ENCODE results near the gene NBDY. TPM values are rescaled to one million over a fixed set of nuclear protein-coding genes. Genes with fewer than 3 reads are reported as not detected.
"Not testable (repeated sequence)": the region's sequence is repeated elsewhere in the genome, so short reads cannot be mapped to it uniquely, and the experiment has no call there.

NBDY gene, protein sequence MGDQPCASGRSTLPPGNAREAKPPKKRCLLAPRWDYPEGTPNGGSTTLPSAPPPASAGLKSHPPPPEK
- 10 to 100 TPM; 57.7 to 66.5 TPM for total RNA-seq

DNA sequence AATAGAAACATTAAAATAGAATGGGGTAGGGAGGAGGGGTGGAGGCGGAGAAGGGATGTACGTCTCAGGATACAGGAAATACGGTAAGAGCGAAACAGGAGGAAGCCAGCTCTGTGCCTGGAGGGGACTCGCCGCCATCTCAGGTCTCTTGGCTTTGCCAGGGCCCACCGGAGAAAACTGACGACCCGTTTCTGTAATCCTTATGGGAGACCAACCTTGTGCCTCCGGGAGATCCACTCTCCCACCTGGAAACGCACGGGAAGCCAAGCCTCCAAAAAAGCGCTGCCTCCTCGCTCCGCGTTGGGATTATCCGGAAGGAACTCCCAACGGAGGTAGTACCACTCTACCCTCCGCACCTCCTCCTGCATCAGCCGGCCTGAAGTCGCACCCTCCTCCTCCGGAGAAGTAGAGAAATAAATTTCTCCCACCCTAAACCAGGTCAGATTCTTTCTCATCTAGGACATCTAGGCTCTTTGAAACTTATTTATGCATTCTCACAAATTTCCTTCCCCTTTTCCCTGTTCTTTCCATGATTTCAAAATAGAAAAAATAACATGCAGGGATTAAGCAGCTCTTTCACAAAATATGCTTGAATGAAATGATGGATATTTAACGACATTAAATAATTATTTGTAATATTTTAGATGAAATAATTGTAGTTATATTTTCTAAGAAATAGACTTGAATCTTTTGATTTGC lies at the start of gene NBDY:
Gene NBDY (plus strand): TSS at position 92 of the 699 bp plus-strand sequence. CDS start 111 bp downstream, at position 203.
- H3K36me3 Mint-ChIP-seq (ENCODE audit: insufficient read depth in 2 of 2) = peaks cover 0 to 2% of the 10 kb centered on the region in 2 donors
- peak within 1 kb of the TSS; percentile 93 for H3K27ac Mint-ChIP-seq
- no peaks in the 10 kb centered on the region for H3K9me3 Mint-ChIP-seq
- H3K4me3 Mint-ChIP-seq = peak within 1 kb of the TSS; percentile 90 to 92
- H3K4me1 Mint-ChIP-seq (ENCODE audit: low read depth) = peaks cover 25% of the 10 kb centered on the region
- ATAC-seq (replicated peaks in 1 of 2) (peak; percentile 84), DNase-seq (peak; percentile 27 to 39)
- peaks cover 7% of the 10 kb centered on the region for H3K27me3 Mint-ChIP-seq (ENCODE audit: low read depth)

DNA sequence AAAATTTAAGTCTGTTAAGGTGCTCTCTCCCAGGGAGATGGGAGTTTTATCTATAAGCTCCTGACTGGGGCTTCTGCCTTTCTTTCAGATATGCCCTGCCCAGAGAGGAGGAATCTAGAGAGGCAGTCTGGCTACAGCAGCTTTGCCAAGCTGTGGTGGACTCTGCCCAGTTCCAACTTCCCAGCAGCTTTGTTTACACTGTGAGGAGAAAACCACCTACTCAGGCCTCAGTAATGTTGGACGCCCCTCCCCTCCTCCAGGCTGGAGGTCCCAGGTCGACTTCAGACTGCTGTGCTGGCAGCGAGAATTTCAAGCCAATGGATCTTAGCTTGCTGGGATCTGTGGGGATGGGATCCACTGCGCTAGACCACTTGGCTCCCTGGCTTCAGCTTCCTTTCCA lies 24.5 kb upstream of the NBDY start:
- DNase-seq; H3K27ac Mint-ChIP-seq; H3K4me3 Mint-ChIP-seq; H3K4me1 Mint-ChIP-seq (ENCODE audit: low read depth); ATAC-seq (replicated peaks in 1 of 2); H3K9me3 Mint-ChIP-seq; H3K36me3 Mint-ChIP-seq (ENCODE audit: insufficient read depth in 2 of 2): not testable (repeated sequence)
- H3K27me3 Mint-ChIP-seq (ENCODE audit: low read depth) = peaks cover 23% of the 10 kb centered on the region

DNA sequence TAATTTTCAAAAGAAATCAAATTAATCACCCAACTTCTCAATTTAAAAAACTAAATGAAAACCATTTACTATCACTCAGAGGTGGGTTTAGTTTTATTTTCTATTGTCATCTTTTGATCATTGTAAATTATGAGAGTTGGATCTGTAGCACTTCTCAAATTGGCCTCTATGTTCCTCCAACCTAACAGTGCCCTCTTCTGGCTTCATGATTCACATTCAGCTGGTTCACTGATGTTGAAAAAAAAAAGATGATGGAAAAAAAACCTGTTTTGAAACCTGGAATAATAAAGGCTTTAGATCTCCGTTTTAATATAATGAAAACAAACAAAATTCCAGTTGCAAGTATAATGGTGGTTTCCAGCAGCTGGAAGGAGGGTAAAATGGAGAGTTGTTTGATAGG lies 2.4 kb upstream of the NBDY start:
- Mint-ChIP-seq H3K4me3 (no peak overlapping the region), H3K27me3 (ENCODE audit: low read depth) (peaks cover 13% of the 10 kb centered on the region), H3K27ac (peak overlapping the region; percentile 1), H3K36me3 (ENCODE audit: insufficient read depth in 2 of 2) (peaks cover 0 to 2% of the 10 kb centered on the region in 2 donors), H3K9me3 (peaks cover 0 to 2% of the 10 kb centered on the region in 2 donors), H3K4me1 (ENCODE audit: low read depth) (peaks cover 13% of the 10 kb centered on the region)
- ATAC-seq (replicated peaks in 1 of 2) (peak; percentile 48 to 55), DNase-seq (peak; percentile 10 to 14)

DNA sequence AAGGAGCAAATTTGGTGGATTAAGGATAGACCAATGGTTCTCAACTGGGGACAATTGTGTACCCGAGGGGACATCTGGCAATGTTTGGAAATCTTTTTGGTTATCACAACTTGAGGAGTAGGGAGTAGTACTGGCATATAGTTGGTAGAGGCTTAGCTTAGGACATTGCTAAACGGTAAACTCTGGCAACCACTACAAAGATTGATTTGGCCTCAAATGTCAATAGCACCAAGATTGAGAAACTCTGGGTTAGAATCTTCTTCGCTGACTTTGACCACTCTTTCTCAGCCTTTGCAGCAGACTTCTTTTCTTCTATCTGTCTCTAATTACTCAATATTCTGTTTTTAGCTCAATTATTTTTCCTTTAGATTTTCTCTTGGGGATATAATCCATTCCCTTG lies 1.5 kb upstream of the NBDY start:
- DNase-seq (no peak), ATAC-seq (replicated peaks in 1 of 2) (no peak)
- Mint-ChIP-seq H3K36me3 (ENCODE audit: insufficient read depth in 2 of 2) (peaks cover 0 to 2% of the 10 kb centered on the region in 2 donors), H3K27me3 (ENCODE audit: low read depth) (peaks cover 13% of the 10 kb centered on the region), H3K9me3 (no peaks in the 10 kb centered on the region), H3K4me1 (ENCODE audit: low read depth) (peaks cover 18% of the 10 kb centered on the region), H3K4me3 (no peak overlapping the region), H3K27ac (peak overlapping the region; percentile 86)

DNA sequence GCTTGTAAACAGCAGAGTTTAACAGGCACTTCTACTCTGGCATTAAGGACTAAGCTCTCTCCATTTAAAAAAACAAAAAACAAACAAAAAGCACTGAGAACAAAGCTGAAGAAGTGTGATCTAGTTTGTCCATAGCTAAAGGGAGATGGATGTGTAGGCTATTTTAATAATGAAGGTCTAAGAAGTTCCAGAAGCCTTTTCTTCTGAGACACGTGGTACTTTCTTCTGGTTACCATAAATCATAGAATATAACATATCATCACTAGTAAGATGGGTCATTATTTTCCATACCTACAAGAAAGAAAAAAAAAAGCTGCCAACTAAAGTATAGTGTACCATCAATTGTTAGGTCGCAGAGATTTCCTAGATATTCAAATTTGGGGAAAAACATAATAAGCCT lies 722 bp upstream of the NBDY start:
- Mint-ChIP-seq H3K27me3 (ENCODE audit: low read depth) (peaks cover 13% of the 10 kb centered on the region), H3K36me3 (ENCODE audit: insufficient read depth in 2 of 2) (peaks cover 0 to 2% of the 10 kb centered on the region in 2 donors), H3K4me1 (ENCODE audit: low read depth) (peaks cover 19% of the 10 kb centered on the region), H3K27ac (peak overlapping the region; percentile 86), H3K9me3 (no peaks in the 10 kb centered on the region), H3K4me3 (peak overlapping the region; percentile 22 to 71)
- ATAC-seq (replicated peaks in 1 of 2) (no peak), DNase-seq (no peak)

DNA sequence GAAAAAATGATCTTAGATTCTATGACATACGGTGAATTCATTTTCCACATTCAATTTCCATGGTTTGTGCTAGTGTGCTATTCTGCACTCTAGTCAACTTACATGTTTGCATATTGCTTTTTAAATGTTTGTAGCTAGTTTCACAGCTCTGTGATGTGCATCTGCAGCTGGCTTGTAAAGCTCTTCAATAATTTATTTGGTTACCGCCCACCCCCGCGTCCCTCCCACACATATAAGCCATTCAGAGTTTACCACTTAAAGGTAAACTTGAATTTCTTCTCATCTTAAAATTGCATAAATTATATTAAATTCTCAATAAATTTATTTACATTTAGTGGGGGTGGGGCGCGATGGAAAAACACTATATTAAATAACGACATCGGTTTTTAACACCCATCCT lies 291 bp upstream of the NBDY start:
- ATAC-seq (replicated peaks in 1 of 2) (peak; percentile 26 to 34), DNase-seq (peak; percentile 7 to 8)
- H3K27me3 Mint-ChIP-seq (ENCODE audit: low read depth) = peaks cover 10% of the 10 kb centered on the region
- no peaks in the 10 kb centered on the region for H3K9me3 Mint-ChIP-seq
- peak overlapping the region; percentile 90 to 92 for H3K4me3 Mint-ChIP-seq
- H3K36me3 Mint-ChIP-seq (ENCODE audit: insufficient read depth in 2 of 2) = peaks cover 0 to 2% of the 10 kb centered on the region in 2 donors
- peak overlapping the region; percentile 93 for H3K27ac Mint-ChIP-seq
- H3K4me1 Mint-ChIP-seq (ENCODE audit: low read depth) = peaks cover 23% of the 10 kb centered on the region

DNA sequence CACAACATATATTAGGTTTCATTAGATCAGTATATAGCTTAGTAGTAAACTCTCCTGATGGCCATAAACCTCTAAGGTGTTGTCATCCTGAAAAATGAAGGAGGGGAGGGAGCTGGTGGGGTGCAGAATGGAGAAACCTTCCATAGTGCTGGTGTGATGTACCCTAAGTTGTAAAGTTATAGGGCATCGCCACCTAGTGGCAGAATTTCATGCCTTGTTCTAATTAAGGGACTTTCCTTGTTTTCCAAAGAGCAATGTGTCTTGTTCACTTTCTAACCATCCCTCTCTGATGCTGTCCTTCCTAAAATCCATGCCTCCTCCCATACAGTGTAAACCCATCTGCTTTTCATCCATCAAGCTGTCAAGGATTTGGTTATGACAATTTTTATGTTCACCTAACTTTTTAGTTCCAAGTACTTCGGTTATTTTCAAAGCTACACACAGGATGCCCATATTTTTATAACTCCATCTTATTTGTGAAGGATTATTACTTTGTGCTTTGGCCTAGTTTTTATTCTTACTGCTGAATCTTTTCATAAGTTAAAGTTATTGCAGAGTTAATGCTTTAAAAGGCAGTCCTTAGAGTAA lies 4.5 kb downstream of the NBDY start:
- Mint-ChIP-seq H3K4me1 (ENCODE audit: low read depth) (peaks cover 17% of the 10 kb centered on the region), H3K9me3 (no peaks in the 10 kb centered on the region), H3K27me3 (ENCODE audit: low read depth) (peaks cover 6% of the 10 kb centered on the region), H3K4me3 (no peak overlapping the region), H3K36me3 (ENCODE audit: insufficient read depth in 2 of 2) (peaks cover 7 to 9% of the 10 kb centered on the region in 2 donors), H3K27ac (no peak overlapping the region)
- ATAC-seq (replicated peaks in 1 of 2) (peak in 1 of 2 donors; percentile 52), DNase-seq (peak; percentile 50 to 66)

DNA sequence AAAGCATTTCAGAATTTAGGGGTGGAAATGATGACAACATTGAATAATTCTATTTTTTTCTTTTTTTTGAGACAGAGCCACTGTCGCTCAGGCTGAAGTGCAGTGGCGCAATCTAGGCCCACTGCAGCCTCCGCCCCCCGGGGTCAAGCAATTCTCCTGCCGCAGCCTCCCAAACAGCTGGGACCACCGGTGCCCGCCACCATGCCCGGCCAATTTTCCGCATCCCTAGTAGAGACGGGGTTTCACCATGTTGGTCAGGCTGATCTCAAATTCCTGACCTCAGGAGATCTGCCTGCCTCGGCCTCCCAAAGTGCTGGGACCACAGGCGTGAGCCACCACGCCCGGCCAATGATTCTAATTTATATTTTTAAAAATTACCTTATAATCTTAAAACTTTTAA lies 7.2 kb downstream of the NBDY start:
- peaks cover 14% of the 10 kb centered on the region for H3K27me3 Mint-ChIP-seq (ENCODE audit: low read depth)
- no peak overlapping the region for H3K4me3 Mint-ChIP-seq
- peaks cover 0 to 2% of the 10 kb centered on the region in 2 donors for H3K9me3 Mint-ChIP-seq
- no peak for ATAC-seq (replicated peaks in 1 of 2)
- H3K36me3 Mint-ChIP-seq (ENCODE audit: insufficient read depth in 2 of 2) = peaks cover 14% of the 10 kb centered on the region in 2 donors
- no peak for DNase-seq
- H3K27ac Mint-ChIP-seq = no peak overlapping the region
- peaks cover 17% of the 10 kb centered on the region for H3K4me1 Mint-ChIP-seq (ENCODE audit: low read depth)

DNA sequence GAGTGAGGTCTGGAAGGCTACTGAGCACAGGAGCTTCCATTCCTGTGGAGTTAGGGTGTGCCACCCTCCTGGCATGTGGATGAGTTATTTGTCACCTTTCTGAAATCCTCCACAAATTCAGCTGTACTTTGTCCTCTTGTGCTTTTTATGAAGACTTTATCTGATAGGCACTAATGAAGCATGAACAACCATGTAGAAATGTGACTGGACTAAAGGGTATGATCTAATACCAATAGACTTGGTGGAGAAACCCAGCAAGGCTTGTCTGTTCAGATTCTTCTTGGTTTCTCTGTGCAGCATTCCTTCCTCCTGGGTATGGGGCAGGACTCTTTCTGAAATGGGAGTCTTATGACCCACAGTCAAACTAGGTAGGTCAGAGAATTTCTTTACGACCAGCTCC lies 9.6 kb downstream of the NBDY start:
- Mint-ChIP-seq H3K9me3 (peaks cover 2 to 3% of the 10 kb centered on the region in 2 donors), H3K4me3 (no peak overlapping the region), H3K27ac (peak overlapping the region; percentile 8), H3K36me3 (ENCODE audit: insufficient read depth in 2 of 2) (peaks cover 22 to 29% of the 10 kb centered on the region in 2 donors), H3K27me3 (ENCODE audit: low read depth) (peaks cover 24% of the 10 kb centered on the region), H3K4me1 (ENCODE audit: low read depth) (peaks cover 6% of the 10 kb centered on the region)
- no peak for ATAC-seq (replicated peaks in 1 of 2)
- no peak for DNase-seq

DNA sequence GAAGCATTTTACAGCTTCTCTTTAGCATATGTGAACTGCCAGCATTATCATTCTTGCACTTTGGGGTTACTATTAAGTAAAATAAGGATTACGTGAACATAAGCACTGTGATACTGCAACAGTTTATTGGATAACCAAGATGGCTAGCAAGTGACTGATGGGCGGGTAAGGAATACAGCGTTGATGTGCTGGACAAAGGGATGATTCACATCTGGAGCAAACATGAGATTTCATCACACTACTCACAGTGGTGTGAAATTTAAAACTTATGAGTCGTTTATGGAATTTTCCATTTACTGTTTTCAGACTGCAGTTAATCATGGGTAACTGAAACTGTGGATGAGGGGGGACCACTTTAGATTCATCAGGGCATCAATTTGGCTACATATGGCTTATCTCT lies 16.0 kb downstream of the NBDY start:
- Mint-ChIP-seq H3K27ac (no peak overlapping the region), H3K9me3 (peaks cover 2 to 3% of the 10 kb centered on the region in 2 donors), H3K4me3 (peak overlapping the region in 1 of 2 donors; percentile 16), H3K36me3 (ENCODE audit: insufficient read depth in 2 of 2) (peaks cover 17 to 24% of the 10 kb centered on the region in 2 donors), H3K4me1 (ENCODE audit: low read depth) (peaks cover 13% of the 10 kb centered on the region), H3K27me3 (ENCODE audit: low read depth) (peaks cover 28% of the 10 kb centered on the region)
- DNase-seq (no peak), ATAC-seq (replicated peaks in 1 of 2) (peak; percentile 36 to 43)

DNA sequence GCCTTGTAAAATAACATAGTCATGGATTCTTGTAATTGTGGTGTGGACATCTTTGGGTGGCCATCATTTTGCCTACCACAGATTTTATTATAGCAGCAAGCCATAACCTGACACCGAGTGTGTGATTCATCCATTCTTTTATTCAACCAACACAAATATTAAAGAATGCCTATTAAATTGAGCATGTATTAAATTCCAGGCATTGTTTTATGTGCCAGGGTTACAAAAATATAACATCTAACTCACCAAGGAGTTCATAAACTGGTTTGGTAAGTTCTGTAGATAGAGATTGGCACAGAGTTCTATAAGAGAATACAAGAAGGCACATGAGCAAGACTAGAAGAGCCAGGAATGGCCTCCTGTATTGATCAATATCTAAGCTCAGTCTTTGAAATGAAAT lies 18.0 kb downstream of the NBDY start:
- H3K4me3 Mint-ChIP-seq = no peak overlapping the region
- peak overlapping the region; percentile 21 for H3K27ac Mint-ChIP-seq
- H3K4me1 Mint-ChIP-seq (ENCODE audit: low read depth) = peaks cover 13% of the 10 kb centered on the region
- DNase-seq (no peak), ATAC-seq (replicated peaks in 1 of 2) (no peak)
- peaks cover 6 to 14% of the 10 kb centered on the region in 2 donors for H3K36me3 Mint-ChIP-seq (ENCODE audit: insufficient read depth in 2 of 2)
- H3K9me3 Mint-ChIP-seq = peaks cover 0 to 3% of the 10 kb centered on the region in 2 donors
- H3K27me3 Mint-ChIP-seq (ENCODE audit: low read depth) = peaks cover 22% of the 10 kb centered on the region

DNA sequence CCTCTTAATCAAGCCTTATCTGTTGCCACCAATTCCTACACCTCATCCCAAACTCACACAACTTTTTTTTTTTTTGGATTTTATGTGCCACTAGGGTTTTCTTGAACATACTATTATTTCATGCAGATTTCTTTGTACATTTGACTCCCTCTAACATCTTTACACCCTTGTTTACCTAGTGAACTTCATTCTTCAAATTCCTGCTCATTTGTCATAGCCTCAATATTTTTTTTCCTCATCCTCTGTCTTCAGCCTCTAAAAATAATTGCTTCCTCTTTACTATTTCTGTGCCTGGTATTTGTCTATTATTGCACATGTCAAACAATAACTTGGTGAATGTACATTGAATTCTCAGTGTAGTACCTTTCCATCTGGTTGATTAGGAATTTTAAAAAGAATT lies 22.0 kb downstream of the NBDY start:
- Mint-ChIP-seq H3K4me3 (no peak overlapping the region), H3K27me3 (ENCODE audit: low read depth) (peaks cover 16% of the 10 kb centered on the region), H3K9me3 (peaks cover 0 to 1% of the 10 kb centered on the region in 2 donors), H3K36me3 (ENCODE audit: insufficient read depth in 2 of 2) (peaks cover 7 to 13% of the 10 kb centered on the region in 2 donors), H3K27ac (peak overlapping the region; percentile 40), H3K4me1 (ENCODE audit: low read depth) (no peaks in the 10 kb centered on the region)
- DNase-seq (no peak), ATAC-seq (replicated peaks in 1 of 2) (no peak)

DNA sequence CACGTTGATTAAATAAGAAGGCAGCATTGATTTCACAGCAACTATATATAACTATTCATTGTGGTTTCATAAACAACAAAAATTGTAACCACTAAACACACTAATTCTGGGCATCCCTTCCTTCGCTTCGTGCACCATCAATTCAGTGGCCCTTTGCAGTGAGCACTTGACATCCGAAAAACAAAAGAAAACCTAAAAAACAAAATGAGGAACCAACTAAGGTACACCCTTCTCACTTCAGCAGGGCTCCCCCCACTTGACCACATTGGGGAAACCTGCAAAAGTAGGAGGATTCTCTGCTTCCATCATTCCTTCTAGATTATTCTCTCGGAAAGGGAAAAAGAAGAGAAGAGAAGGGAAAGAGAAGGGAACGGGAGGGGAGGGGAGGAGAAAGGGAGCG lies 28.3 kb downstream of the NBDY start:
- peaks cover 0 to 1% of the 10 kb centered on the region in 2 donors for H3K9me3 Mint-ChIP-seq
- ATAC-seq (replicated peaks in 1 of 2) (no peak), DNase-seq (no peak)
- H3K4me3 Mint-ChIP-seq = no peak overlapping the region
- H3K27me3 Mint-ChIP-seq (ENCODE audit: low read depth) = no peaks in the 10 kb centered on the region
- H3K4me1 Mint-ChIP-seq (ENCODE audit: low read depth) = peaks cover 12% of the 10 kb centered on the region
- H3K27ac Mint-ChIP-seq = no peak overlapping the region
- H3K36me3 Mint-ChIP-seq (ENCODE audit: insufficient read depth in 2 of 2) = peaks cover 6 to 9% of the 10 kb centered on the region in 2 donors
